BE2C (cell line): ENCODE data around the gene MAP4K1. TPM values are rescaled to one million over a fixed set of nuclear protein-coding genes. Genes with fewer than 3 reads are reported as not detected.

ENCODE experiments used
- DNase-seq: peaks from one replicate; pipeline ENCODE4 v3.0.0-alpha.2; 2020
- H3K27me3 ChIP-seq: fragments of 250-450 bp; sonication (Bioruptor Pico); 2 replicates; pipeline ENCODE4 v1.5.1; 2020; ENCODE audit warnings: mild to moderate bottlenecking
- H3K36me3 ChIP-seq: fragments of 250-450 bp; sonication (Bioruptor Pico); 2 replicates; pipeline ENCODE4 v1.5.1; 2020; ENCODE audit warnings: mild to moderate bottlenecking
- H3K4me1 ChIP-seq: fragments of 250-450 bp; sonication (Bioruptor Pico); 2 replicates; pipeline ENCODE4 v1.5.1; 2020
- H3K4me3 ChIP-seq: 2 replicates; pipeline ENCODE4 v1.5.1; 2011; ENCODE audit warnings: low read depth, low read length
- H3K9me3 ChIP-seq: fragments of 250-450 bp; sonication (Bioruptor Pico); 2 replicates; pipeline ENCODE4 v1.5.1; 2020
- polyA plus RNA-seq: library from polyadenylated mRNA; unstranded; fragments of >200 nt; gene quantifications from one replicate; pipeline ENCODE4 v1.2.1, GENCODE V29; 2012; ENCODE audit warnings: low read depth, missing spikeins; ENCODE audit not compliant: insufficient read length, insufficient read depth
- TF ChIP-seq, protein P1 (sequence below): IDR thresholded peaks from 2 replicates; pipeline ENCODE4 v1.5.1; 2012; ENCODE audit warnings: mild to moderate bottlenecking, low read depth, low read length

Gene MAP4K1
- 10.0 TPM for polyA plus RNA-seq

DNA sequence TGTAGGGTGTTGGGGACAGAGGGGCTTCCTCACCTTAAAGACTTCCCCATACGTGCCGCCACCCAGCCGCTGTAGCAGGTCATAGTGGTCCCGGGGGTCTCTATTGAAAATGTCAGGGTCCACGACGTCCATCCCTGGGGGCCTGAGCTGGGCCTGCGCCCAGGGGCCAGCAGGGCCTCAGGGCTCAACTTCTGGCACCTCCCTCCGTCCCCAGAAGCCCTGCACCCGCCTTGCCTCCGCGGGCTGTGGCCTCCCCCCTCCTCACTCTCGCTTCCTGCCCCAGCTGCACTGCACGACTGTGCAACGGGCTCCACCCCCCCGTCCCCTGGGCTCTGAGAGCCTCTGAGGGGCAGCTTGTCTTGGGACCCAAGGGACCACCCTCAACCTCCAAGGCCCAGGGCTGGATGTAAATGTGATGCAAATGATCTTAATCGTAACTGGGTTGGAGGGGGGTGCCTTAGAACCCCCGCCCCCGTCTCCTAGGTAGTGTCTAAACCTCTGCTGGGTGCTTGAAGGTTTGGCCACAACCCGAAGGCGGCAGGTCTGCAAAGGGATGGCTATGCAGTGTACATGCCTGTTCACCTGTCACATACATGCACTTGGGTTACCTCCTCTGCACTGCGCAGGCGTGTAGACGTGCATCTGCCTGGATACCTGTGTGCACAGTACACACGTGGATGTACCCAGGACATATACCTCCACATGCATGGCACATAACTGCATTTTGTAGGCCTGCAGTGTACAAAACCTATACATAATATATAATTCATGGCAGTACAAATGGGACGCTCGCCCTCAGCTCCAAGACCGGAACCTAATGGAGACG, at the start of gene MAP4K1:
MAP4K1 (minus strand) TSS at position 190 of the 826 bp plus-strand sequence; CDS start at position 132, 58 bp downstream.
- Histone ChIP-seq H3K27me3 (no peaks in the 10 kb centered on the region), H3K4me3 (peak within 1 kb of the TSS; percentile 97), H3K4me1 (no peaks in the 10 kb centered on the region), H3K9me3 (no peaks in the 10 kb centered on the region), H3K36me3 (peaks cover 31% of the 10 kb centered on the region)
- no peak for DNase-seq
- TF ChIP-seq, protein P1, sequence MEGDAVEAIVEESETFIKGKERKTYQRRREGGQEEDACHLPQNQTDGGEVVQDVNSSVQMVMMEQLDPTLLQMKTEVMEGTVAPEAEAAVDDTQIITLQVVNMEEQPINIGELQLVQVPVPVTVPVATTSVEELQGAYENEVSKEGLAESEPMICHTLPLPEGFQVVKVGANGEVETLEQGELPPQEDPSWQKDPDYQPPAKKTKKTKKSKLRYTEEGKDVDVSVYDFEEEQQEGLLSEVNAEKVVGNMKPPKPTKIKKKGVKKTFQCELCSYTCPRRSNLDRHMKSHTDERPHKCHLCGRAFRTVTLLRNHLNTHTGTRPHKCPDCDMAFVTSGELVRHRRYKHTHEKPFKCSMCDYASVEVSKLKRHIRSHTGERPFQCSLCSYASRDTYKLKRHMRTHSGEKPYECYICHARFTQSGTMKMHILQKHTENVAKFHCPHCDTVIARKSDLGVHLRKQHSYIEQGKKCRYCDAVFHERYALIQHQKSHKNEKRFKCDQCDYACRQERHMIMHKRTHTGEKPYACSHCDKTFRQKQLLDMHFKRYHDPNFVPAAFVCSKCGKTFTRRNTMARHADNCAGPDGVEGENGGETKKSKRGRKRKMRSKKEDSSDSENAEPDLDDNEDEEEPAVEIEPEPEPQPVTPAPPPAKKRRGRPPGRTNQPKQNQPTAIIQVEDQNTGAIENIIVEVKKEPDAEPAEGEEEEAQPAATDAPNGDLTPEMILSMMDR: no peak

DNA sequence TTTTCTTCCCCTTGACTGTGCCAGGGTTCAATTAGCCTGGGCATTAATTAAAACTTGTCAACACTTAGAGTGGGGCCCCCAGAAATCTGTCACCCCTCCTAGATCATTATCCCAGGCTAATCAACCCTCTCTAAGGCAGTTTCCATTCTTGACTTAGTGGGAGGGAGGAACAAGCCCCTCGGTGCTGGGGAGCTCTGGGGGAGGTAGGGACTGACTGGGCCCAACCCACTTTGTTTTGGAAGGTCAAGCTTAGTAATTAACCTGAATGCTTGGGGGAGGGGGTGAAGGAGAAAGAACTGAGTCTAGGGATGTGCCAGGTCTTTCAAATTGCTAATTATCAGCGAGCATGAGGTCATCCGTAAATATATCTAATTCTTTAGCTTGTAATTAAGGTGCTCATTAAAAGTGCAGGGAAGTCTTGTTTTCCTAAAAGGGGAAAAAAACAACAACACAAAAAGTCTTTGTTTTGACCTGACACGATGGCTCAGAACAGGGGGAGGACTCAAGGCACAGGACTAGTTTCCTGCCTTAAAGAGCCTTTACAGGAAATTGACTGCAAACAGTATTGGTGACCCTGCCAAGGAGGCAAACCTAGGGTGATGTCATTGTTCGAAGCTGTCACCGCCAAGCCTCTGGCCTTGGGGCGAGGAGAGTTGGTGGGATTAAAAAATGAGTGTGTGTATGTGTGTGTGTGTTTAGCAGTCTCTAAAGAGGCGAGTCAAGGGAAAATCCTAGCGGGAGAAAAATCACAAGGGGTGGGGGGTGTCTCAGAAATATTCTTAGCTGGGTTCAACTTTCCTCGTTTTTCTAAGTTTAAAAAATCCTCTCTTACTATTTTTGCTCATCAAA, 49.1 kb upstream of the MAP4K1 start:
- Histone ChIP-seq H3K4me1 (peaks cover 5% of the 10 kb centered on the region), H3K27me3 (no peaks in the 10 kb centered on the region), H3K9me3 (no peaks in the 10 kb centered on the region), H3K36me3 (peaks cover 9% of the 10 kb centered on the region), H3K4me3 (no peak overlapping the region)
- no peak for DNase-seq
- TF ChIP-seq, protein P1: no peak

DNA sequence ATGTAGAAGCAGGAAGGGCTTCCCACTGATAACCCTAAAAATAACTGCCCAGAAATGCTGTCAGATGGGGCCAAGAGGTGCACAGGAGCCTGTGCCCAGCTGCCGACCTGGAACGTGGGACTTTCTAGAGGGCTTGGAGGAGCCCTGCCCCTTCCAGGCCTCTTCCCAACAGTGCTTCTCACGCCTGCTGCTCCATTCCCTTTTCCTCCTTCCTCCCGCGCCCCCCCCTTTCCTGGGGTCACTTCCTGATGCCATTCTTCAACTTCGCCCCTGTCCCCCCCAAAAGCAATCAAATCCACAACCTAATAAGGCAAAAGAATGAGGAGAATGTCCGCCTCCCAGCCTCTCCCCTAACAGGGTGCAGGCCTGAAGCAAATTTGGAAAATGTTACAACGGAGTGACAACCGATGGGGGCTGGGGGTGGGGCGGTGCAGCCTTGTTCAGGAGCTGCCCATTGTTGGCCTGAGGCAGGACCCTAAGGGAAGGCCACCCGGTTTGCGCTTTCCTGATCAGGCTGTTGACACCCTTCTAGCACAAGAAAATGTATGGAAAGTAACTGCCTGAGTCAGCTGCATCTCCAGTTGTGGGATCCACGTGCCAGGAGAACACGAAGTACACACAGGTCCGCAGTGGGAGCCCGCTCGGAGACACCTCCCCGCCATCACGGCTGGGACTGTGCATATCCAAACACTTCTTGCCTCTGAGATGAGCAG, 48.4 kb upstream of the MAP4K1 start:
- Histone ChIP-seq H3K4me3 (no peak overlapping the region), H3K9me3 (no peaks in the 10 kb centered on the region), H3K4me1 (peaks cover 5% of the 10 kb centered on the region), H3K36me3 (peaks cover 9% of the 10 kb centered on the region), H3K27me3 (no peaks in the 10 kb centered on the region)
- no peak for DNase-seq
- TF ChIP-seq, protein P1: no peak

DNA sequence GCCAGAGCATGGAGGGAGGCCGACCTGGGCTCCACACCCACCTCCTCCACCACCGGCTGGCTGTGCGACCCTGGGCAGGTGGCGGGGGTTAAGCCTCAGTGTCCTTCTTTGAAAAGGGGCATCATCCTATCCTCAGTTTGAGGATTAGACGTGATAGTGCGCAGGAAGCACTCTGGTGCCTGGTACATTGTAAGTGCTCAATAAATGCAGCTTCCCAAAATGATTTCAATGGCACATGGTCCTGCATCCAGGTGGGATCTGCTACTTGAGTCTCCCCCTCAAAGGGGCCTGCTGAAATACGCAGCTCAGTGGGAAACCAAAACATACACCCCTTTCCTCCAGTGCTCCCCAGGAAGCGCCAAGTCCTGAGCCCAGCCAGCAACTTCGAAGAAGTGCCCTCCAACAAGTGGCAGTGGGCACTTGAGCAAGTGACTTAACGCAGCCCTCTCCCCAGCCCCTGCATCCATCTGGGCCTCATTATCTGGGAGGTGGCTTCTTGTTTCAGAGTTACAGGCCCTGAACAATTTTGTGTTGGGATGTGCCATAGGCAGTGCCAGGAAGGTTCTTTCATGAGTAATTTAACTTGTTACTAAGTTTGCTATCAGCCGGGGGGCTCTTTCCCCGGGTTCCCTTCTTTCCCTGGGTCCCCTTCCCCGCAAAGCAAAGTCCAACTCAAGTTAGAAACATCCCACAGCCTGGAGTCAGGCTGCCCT, 47.6 kb upstream of the MAP4K1 start:
- peaks cover 5% of the 10 kb centered on the region for H3K4me1 ChIP-seq
- H3K4me3 ChIP-seq: no peak overlapping the region
- DNase-seq: no peak

More for the DNA sequence above, 47.6 kb upstream of the MAP4K1 start:
- Histone ChIP-seq H3K27me3 (no peaks in the 10 kb centered on the region), H3K36me3 (peaks cover 9% of the 10 kb centered on the region), H3K9me3 (no peaks in the 10 kb centered on the region)
- TF ChIP-seq, protein P1: no peak
